Stimulated activated naive CD8-positive, alpha-beta T cell treated with anti-CD3 and anti-CD28 coated beads, Interleukin-15, amount 100 ng/mL, for 72 hours (primary cell): Measurements from ENCODE around the gene ALDH3A2.

ENCODE experiments used
- ATAC-seq: fragments of 150-1000 bp; cut with Tn5 transposase; 2 replicates; pipeline ENCODE4 v1.10.0; 2021; ENCODE audit warnings: mild to moderate bottlenecking, moderate library complexity
- DNase-seq, 2 donors: peaks; one replicate each; pipeline ENCODE4 v3.0.0; 2021 to 2022
- H3K27ac Mint-ChIP-seq, 2 donors: one replicate each; pipeline ENCODE4 v1.8.0; 2022; ENCODE audit warnings: mild to moderate bottlenecking in 2 of 2, mixed read lengths in 2 of 2, moderate library complexity in 2 of 2
- H3K27me3 Mint-ChIP-seq: one replicate; pipeline ENCODE4 v1.8.0; 2022; ENCODE audit warnings: mixed read lengths
- H3K4me1 Mint-ChIP-seq: one replicate; pipeline ENCODE4 v1.8.0; 2022; ENCODE audit warnings: mild to moderate bottlenecking, mixed read lengths
- H3K4me3 Mint-ChIP-seq, 2 donors: one replicate each; pipeline ENCODE4 v1.8.0; 2022; ENCODE audit warnings: mild to moderate bottlenecking in 2 of 2, mixed read lengths in 2 of 2, moderate library complexity in 1 of 2
- H3K9me3 Mint-ChIP-seq, 2 donors: one replicate each; pipeline ENCODE4 v1.8.0; 2022; ENCODE audit warnings: mixed read lengths in 2 of 2

The ALDH3A2 gene

GRCh38 chr17:19644493-19645210, 3.9 kb upstream of the ALDH3A2 start:
- H3K27me3 Mint-ChIP-seq: no peaks in the 10 kb centered on the region
- DNase-seq (no peak), ATAC-seq (no peak)
- H3K27ac Mint-ChIP-seq: no peak overlapping the region
- H3K9me3 Mint-ChIP-seq: no peaks in the 10 kb centered on the region
- H3K4me1 Mint-ChIP-seq: peaks cover 40% of the 10 kb centered on the region
- no peak overlapping the region for H3K4me3 Mint-ChIP-seq

- H3K4me1 Mint-ChIP-seq: peaks cover 51% of the 10 kb centered on the region
- no peaks in the 10 kb centered on the region for H3K9me3 Mint-ChIP-seq
- H3K27ac Mint-ChIP-seq: no peak overlapping the region
- DNase-seq: peak; percentile 51 to 67
- H3K27me3 Mint-ChIP-seq: no peaks in the 10 kb centered on the region
- no peak for ATAC-seq
- peak overlapping the region in 1 of 2 donors; percentile 31 for H3K4me3 Mint-ChIP-seq
These were observed 2.8 kb upstream of the ALDH3A2 start for GRCh38 chr17:19645734-19646201.

GRCh38 chr17:19646788-19647696, 1.5 kb upstream of the ALDH3A2 start:
- DNase-seq: no peak
- H3K4me1 Mint-ChIP-seq: peaks cover 57% of the 10 kb centered on the region
- ATAC-seq: no peak
- H3K27me3 Mint-ChIP-seq: no peaks in the 10 kb centered on the region
- peak overlapping the region; percentile 98 for H3K27ac Mint-ChIP-seq
- H3K9me3 Mint-ChIP-seq: no peaks in the 10 kb centered on the region
- H3K4me3 Mint-ChIP-seq: peak overlapping the region; percentile 98 to 99

- ATAC-seq: peak; percentile 73
- Mint-ChIP-seq H3K4me1 (peaks cover 54% of the 10 kb centered on the region), H3K27me3 (no peaks in the 10 kb centered on the region), H3K9me3 (no peaks in the 10 kb centered on the region), H3K27ac (peak overlapping the region; percentile 98), H3K4me3 (peak overlapping the region; percentile 98 to 99)
- DNase-seq: peak in 1 of 2 donors; percentile 45
These were observed 665 bp upstream of the ALDH3A2 start for GRCh38 chr17:19647697-19648474.

GRCh38 chr17:19649274-19649541, 657 bp downstream of the ALDH3A2 start:
- DNase-seq: no peak
- Mint-ChIP-seq H3K4me1 (peaks cover 54% of the 10 kb centered on the region), H3K27me3 (no peaks in the 10 kb centered on the region), H3K27ac (peak overlapping the region in 1 of 2 donors; percentile 53), H3K4me3 (peak overlapping the region; percentile 98 to 99), H3K9me3 (no peaks in the 10 kb centered on the region)
- no peak for ATAC-seq

- Mint-ChIP-seq H3K27me3 (no peaks in the 10 kb centered on the region), H3K9me3 (no peaks in the 10 kb centered on the region), H3K4me1 (peaks cover 52% of the 10 kb centered on the region), H3K4me3 (no peak overlapping the region), H3K27ac (no peak overlapping the region)
- ATAC-seq (no peak), DNase-seq (no peak)
These were observed 2.3 kb downstream of the ALDH3A2 start for GRCh38 chr17:19650826-19651225.

GRCh38 chr17:19651451-19652238, 3.1 kb downstream of the ALDH3A2 start:
- H3K4me3 Mint-ChIP-seq: no peak overlapping the region
- no peaks in the 10 kb centered on the region for H3K9me3 Mint-ChIP-seq
- no peak overlapping the region for H3K27ac Mint-ChIP-seq
- no peaks in the 10 kb centered on the region for H3K27me3 Mint-ChIP-seq
- no peak for DNase-seq
- ATAC-seq: no peak
- H3K4me1 Mint-ChIP-seq: peaks cover 44% of the 10 kb centered on the region

- Mint-ChIP-seq H3K9me3 (no peaks in the 10 kb centered on the region), H3K4me1 (peaks cover 34% of the 10 kb centered on the region), H3K4me3 (no peak overlapping the region), H3K27me3 (no peaks in the 10 kb centered on the region), H3K27ac (no peak overlapping the region)
- ATAC-seq (no peak), DNase-seq (no peak)
These were observed 4.0 kb downstream of the ALDH3A2 start for GRCh38 chr17:19652595-19652994.

GRCh38 chr17:19654342-19654886, 5.9 kb downstream of the ALDH3A2 start:
- Mint-ChIP-seq H3K27me3 (no peaks in the 10 kb centered on the region), H3K9me3 (no peaks in the 10 kb centered on the region), H3K4me3 (no peak overlapping the region), H3K27ac (no peak overlapping the region), H3K4me1 (peaks cover 24% of the 10 kb centered on the region)
- no peak for DNase-seq
- ATAC-seq: peak; percentile 39

GRCh38 chr17:19654896-19655295, 6.3 kb downstream of the ALDH3A2 start:
- Mint-ChIP-seq H3K9me3 (no peaks in the 10 kb centered on the region), H3K4me1 (peaks cover 19% of the 10 kb centered on the region), H3K27me3 (no peaks in the 10 kb centered on the region), H3K4me3 (no peak overlapping the region), H3K27ac (no peak overlapping the region)
- no peak for DNase-seq
- ATAC-seq: no peak

GRCh38 chr17:19656336-19656735, 7.8 kb downstream of the ALDH3A2 start:
- H3K4me3 Mint-ChIP-seq: no peak overlapping the region
- no peaks in the 10 kb centered on the region for H3K9me3 Mint-ChIP-seq
- ATAC-seq (no peak), DNase-seq (no peak)
- H3K27me3 Mint-ChIP-seq: no peaks in the 10 kb centered on the region
- H3K4me1 Mint-ChIP-seq: peaks cover 8% of the 10 kb centered on the region
- no peak overlapping the region for H3K27ac Mint-ChIP-seq

GRCh38 chr17:19656851-19657581, 8.5 kb downstream of the ALDH3A2 start:
- ATAC-seq (no peak), DNase-seq (no peak)
- no peaks in the 10 kb centered on the region for H3K9me3 Mint-ChIP-seq
- no peak overlapping the region for H3K27ac Mint-ChIP-seq
- H3K4me3 Mint-ChIP-seq: no peak overlapping the region
- no peaks in the 10 kb centered on the region for H3K27me3 Mint-ChIP-seq
- H3K4me1 Mint-ChIP-seq: peaks cover 4% of the 10 kb centered on the region

- Mint-ChIP-seq H3K4me3 (no peak overlapping the region), H3K27ac (no peak overlapping the region), H3K4me1 (no peaks in the 10 kb centered on the region), H3K9me3 (no peaks in the 10 kb centered on the region), H3K27me3 (no peaks in the 10 kb centered on the region)
- no peak for DNase-seq
- ATAC-seq: no peak
These were observed 11.0 kb downstream of the ALDH3A2 start for GRCh38 chr17:19659366-19660177.
